Vagina (tissue), 2 donors: ENCODE measurements around the gene MALRD1. TPM values are rescaled to one million over a fixed set of nuclear protein-coding genes. Genes with fewer than 3 reads are reported as not detected.

ENCODE experiments used
- DNase-seq, 2 donors: peaks; one replicate each; pipeline ENCODE4 v3.0.0-alpha.2; 2017; ENCODE audit errors: extremely low spot score in 2 of 2
- H3K27ac ChIP-seq: fragments of 200-600 bp; sonication (generic); one replicate; pipeline ENCODE4 v1.5.1; 2019
- H3K27me3 ChIP-seq: fragments of 200-600 bp; sonication (generic); one replicate; pipeline ENCODE4 v1.5.1; 2019
- H3K36me3 ChIP-seq, 2 donors: fragments of 200-600 bp; sonication (generic); one replicate each; pipeline ENCODE4 v1.5.1; 2017 to 2019
- H3K4me1 ChIP-seq: fragments of 200-600 bp; sonication (generic); one replicate; pipeline ENCODE4 v1.5.1; 2019
- H3K4me3 ChIP-seq, 2 donors: fragments of 200-600 bp; sonication (generic); 1 replicate in 1 of 2; 2 replicates in 1 of 2; pipeline ENCODE4 v1.5.1; 2016 to 2019
- H3K9me3 ChIP-seq: fragments of 200-600 bp; sonication (generic); one replicate; pipeline ENCODE4 v1.5.1; 2019
- CTCF ChIP-seq, 3 experiments: fragments of 450-650 bp in 2 of 3; fragments of 200-600 bp in 1 of 3; sonication (generic) in 1 of 3; IDR thresholded peaks; one replicate each; pipeline ENCODE4 v1.5.1; 2017 to 2019; ENCODE audit warnings: antibody characterized with exemption in 3 of 3, mild to moderate bottlenecking in 2 of 3, moderate library complexity in 2 of 3
- POLR2A ChIP-seq, 2 donors: fragments of 450-650 bp; IDR thresholded peaks; one replicate each; pipeline ENCODE4 v1.6.1; 2017; ENCODE audit warnings: antibody characterized with exemption in 2 of 2, mild to moderate bottlenecking in 2 of 2, moderate library complexity in 2 of 2
- POLR2AphosphoS5 ChIP-seq, 2 donors: sonication (generic); formaldehyde crosslinking; IDR thresholded peaks; one replicate each; pipeline ENCODE4 v1.9.0; 2017; ENCODE audit warnings: antibody characterized with exemption in 2 of 2, mild to moderate bottlenecking in 2 of 2, low read depth in 1 of 2; ENCODE audit not compliant: insufficient read depth in 1 of 2
- intact Hi-C: fragments of 100-400 bp; cut with DNase I; formaldehyde crosslinking; loops from one replicate; pipeline ENCODE4 v1.15.1; 2023
- total RNA-seq: library from RNA; depleted of rRNA; stranded (reverse); fragments of >200 nt; gene quantifications from one replicate; pipeline ENCODE4 v1.2.3, GENCODE V29; 2016

Gene MALRD1
- total RNA-seq, 1 donor from 2014 or later = 2.0 TPM

GRCh38 chr10:19096501-19097073 lies 48.0 kb downstream of the MALRD1 start:
- intact Hi-C loops = no loop called here
- Histone ChIP-seq H3K27ac (no peak overlapping the region), H3K27me3 (no peaks in the 10 kb centered on the region), H3K9me3 (no peaks in the 10 kb centered on the region), H3K36me3 (no peaks in the 10 kb centered on the region), H3K4me1 (no peaks in the 10 kb centered on the region), H3K4me3 (no peak overlapping the region)
- TF ChIP-seq CTCF (IDR thresholded peaks at IDR 0.05) (no peak), POLR2AphosphoS5 (IDR thresholded peaks at IDR 0.05; ENCODE audit: insufficient read depth in 1 of 2, low read depth in 1 of 2) (no peak), POLR2A (IDR thresholded peaks at IDR 0.05) (no peak)
- DNase-seq = no peak

GRCh38 chr10:19097151-19097550 lies 48.5 kb downstream of the MALRD1 start:
- Histone ChIP-seq H3K27ac (no peak overlapping the region), H3K4me3 (no peak overlapping the region), H3K9me3 (no peaks in the 10 kb centered on the region), H3K27me3 (no peaks in the 10 kb centered on the region), H3K4me1 (no peaks in the 10 kb centered on the region), H3K36me3 (no peaks in the 10 kb centered on the region)
- intact Hi-C loops = no loop called here
- TF ChIP-seq POLR2A (IDR thresholded peaks at IDR 0.05) = no peak
- DNase-seq = no peak

GRCh38 chr10:19098803-19099202 lies 50.2 kb downstream of the MALRD1 start:
- DNase-seq = no peak
- Histone ChIP-seq H3K9me3 (no peaks in the 10 kb centered on the region), H3K4me3 (no peak overlapping the region), H3K4me1 (no peaks in the 10 kb centered on the region), H3K27me3 (no peaks in the 10 kb centered on the region), H3K27ac (no peak overlapping the region), H3K36me3 (no peaks in the 10 kb centered on the region)
- intact Hi-C loops = no loop called here
- TF ChIP-seq CTCF (IDR thresholded peaks at IDR 0.05) (no peak), POLR2A (IDR thresholded peaks at IDR 0.05) (no peak), POLR2AphosphoS5 (IDR thresholded peaks at IDR 0.05; ENCODE audit: insufficient read depth in 1 of 2, low read depth in 1 of 2) (no peak)

- TF ChIP-seq POLR2A (IDR thresholded peaks at IDR 0.05) (no peak), CTCF (IDR thresholded peaks at IDR 0.05) (no peak), POLR2AphosphoS5 (IDR thresholded peaks at IDR 0.05; ENCODE audit: insufficient read depth in 1 of 2, low read depth in 1 of 2) (no peak)
- no peaks in the 10 kb centered on the region for H3K4me1 ChIP-seq
- intact Hi-C loops = no loop called here
- DNase-seq = no peak
- H3K36me3 ChIP-seq = no peaks in the 10 kb centered on the region
- H3K4me3 ChIP-seq = no peak overlapping the region
- no peak overlapping the region for H3K27ac ChIP-seq
- H3K9me3 ChIP-seq = no peaks in the 10 kb centered on the region
- H3K27me3 ChIP-seq = no peaks in the 10 kb centered on the region
Measured at GRCh38 chr10:19107406-19107805, 58.8 kb downstream of the MALRD1 start.

- no peaks in the 10 kb centered on the region for H3K27me3 ChIP-seq
- H3K4me3 ChIP-seq = no peak overlapping the region
- no peak for DNase-seq
- H3K27ac ChIP-seq = no peak overlapping the region
- no peaks in the 10 kb centered on the region for H3K36me3 ChIP-seq
- H3K9me3 ChIP-seq = no peaks in the 10 kb centered on the region
- TF ChIP-seq CTCF (IDR thresholded peaks at IDR 0.05) (no peak), POLR2AphosphoS5 (IDR thresholded peaks at IDR 0.05; ENCODE audit: insufficient read depth in 1 of 2, low read depth in 1 of 2) (no peak), POLR2A (IDR thresholded peaks at IDR 0.05) (no peak)
- no peaks in the 10 kb centered on the region for H3K4me1 ChIP-seq
- intact Hi-C loops = no loop called here
Measured at GRCh38 chr10:19111501-19112267, 63.1 kb downstream of the MALRD1 start.
